Testis (tissue), 3 donors: ENCODE results near the gene DFFB. TPM values are rescaled to one million over a fixed set of nuclear protein-coding genes. Genes with fewer than 3 reads are reported as not detected.

Experiments used
- DNase-seq: peaks from one replicate; pipeline ENCODE4 v3.0.0-alpha.2; 2019
- H3K27ac ChIP-seq, 2 donors: fragments of 200-600 bp; sonication (generic); one replicate each; pipeline ENCODE4 v1.5.1; 2019
- H3K27me3 ChIP-seq: fragments of 200-600 bp; sonication (generic); one replicate; pipeline ENCODE4 v1.5.1; 2019
- H3K36me3 ChIP-seq: fragments of 200-600 bp; sonication (generic); one replicate; pipeline ENCODE4 v1.5.1; 2017; ENCODE audit warnings: low read depth; ENCODE audit errors: missing control alignments
- H3K4me1 ChIP-seq: fragments of 200-600 bp; sonication (generic); one replicate; pipeline ENCODE4 v1.5.1; 2019
- H3K4me3 ChIP-seq, 2 donors: fragments of 200-600 bp; sonication (generic); one replicate each; pipeline ENCODE4 v1.5.1; 2017 to 2019
- H3K9me3 ChIP-seq: fragments of 200-600 bp; sonication (generic); one replicate; pipeline ENCODE4 v1.5.1; 2017
- POLR2A ChIP-seq: fragments of 450-650 bp; IDR thresholded peaks from one replicate; pipeline ENCODE4 v1.6.1; 2017; ENCODE audit warnings: antibody characterized with exemption, mild to moderate bottlenecking, moderate library complexity
- WGBS, 2 donors: methylation state at CpG; one replicate each; pipeline ENCODE4 v1.1.5; 2018; 5-methylcytosine and 5-hydroxymethylcytosine counted together
- intact Hi-C: fragments of 100-400 bp; cut with DNase I; formaldehyde crosslinking; loops from one replicate; pipeline ENCODE4 v1.15.1; 2023; ENCODE audit warnings: low total_unique reads
- polyA plus RNA-seq: library from polyadenylated mRNA; stranded (reverse); fragments of 350-450 nt; fragmentation: Illumina TruSeq; extraction: RNeasy Lipid Tissue Mini Kit (QIAGEN cat#74804); gene quantifications from one replicate; pipeline ENCODE4 v1.2.3, GENCODE V29; 2014; ENCODE audit warnings: low read depth, low replicate concordance; ENCODE audit not compliant: insufficient read depth
- total RNA-seq, 2 donors: library from RNA; depleted of rRNA; stranded (reverse); fragments of >200 nt; gene quantifications; one replicate each; pipeline ENCODE4 v1.2.3, GENCODE V29; 2016
- TF ChIP-seq, protein P1 (sequence below), 3 experiments: fragments of 450-650 bp in 2 of 3; fragments of 200-600 bp in 1 of 3; sonication (generic) in 1 of 3; IDR thresholded peaks; one replicate each; pipeline ENCODE4 v1.5.1; 2016 to 2019; ENCODE audit warnings: antibody characterized with exemption in 3 of 3, mild to moderate bottlenecking in 2 of 3, moderate library complexity in 1 of 3

DFFB gene
- total and polyA plus RNA-seq, 3 donors from 2014 or later: 3.4 to 8.4 (median 6.9) TPM

DNA sequence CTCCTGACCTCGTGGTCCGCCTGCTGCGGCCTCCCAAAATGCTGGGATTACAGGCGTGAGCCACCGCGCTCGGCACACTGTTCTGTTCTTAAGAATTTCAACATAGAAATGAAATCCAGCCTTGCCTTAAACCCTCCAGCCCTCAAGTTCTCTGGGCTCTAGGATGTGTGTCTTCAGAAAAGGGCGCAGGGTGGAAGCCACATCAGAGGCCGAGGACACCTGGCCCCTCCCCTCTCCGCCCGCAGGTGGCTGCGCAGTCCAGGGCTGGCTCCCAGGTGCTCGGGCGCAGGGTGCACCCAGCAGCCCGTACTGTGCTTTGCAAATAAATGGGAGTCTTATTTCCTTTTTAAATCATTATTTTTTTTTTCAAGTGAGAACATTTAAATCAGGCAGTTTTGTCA is 44.8 kb downstream of the DFFB start:
- H3K27ac ChIP-seq: no peak overlapping the region
- no peaks in the 10 kb centered on the region for H3K36me3 ChIP-seq
- H3K27me3 ChIP-seq: no peaks in the 10 kb centered on the region
- intact Hi-C loops: no loop called here
- 61 to 74% methylated on average over 15 of the region's 15 CpGs for WGBS, 2 donors
- peaks cover 4% of the 10 kb centered on the region for H3K4me1 ChIP-seq
- no peak for DNase-seq
- TF ChIP-seq, protein P1, sequence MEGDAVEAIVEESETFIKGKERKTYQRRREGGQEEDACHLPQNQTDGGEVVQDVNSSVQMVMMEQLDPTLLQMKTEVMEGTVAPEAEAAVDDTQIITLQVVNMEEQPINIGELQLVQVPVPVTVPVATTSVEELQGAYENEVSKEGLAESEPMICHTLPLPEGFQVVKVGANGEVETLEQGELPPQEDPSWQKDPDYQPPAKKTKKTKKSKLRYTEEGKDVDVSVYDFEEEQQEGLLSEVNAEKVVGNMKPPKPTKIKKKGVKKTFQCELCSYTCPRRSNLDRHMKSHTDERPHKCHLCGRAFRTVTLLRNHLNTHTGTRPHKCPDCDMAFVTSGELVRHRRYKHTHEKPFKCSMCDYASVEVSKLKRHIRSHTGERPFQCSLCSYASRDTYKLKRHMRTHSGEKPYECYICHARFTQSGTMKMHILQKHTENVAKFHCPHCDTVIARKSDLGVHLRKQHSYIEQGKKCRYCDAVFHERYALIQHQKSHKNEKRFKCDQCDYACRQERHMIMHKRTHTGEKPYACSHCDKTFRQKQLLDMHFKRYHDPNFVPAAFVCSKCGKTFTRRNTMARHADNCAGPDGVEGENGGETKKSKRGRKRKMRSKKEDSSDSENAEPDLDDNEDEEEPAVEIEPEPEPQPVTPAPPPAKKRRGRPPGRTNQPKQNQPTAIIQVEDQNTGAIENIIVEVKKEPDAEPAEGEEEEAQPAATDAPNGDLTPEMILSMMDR (IDR thresholded peaks at IDR 0.05): no peak
- H3K4me3 ChIP-seq: no peak overlapping the region
- no peaks in the 10 kb centered on the region for H3K9me3 ChIP-seq

DNA sequence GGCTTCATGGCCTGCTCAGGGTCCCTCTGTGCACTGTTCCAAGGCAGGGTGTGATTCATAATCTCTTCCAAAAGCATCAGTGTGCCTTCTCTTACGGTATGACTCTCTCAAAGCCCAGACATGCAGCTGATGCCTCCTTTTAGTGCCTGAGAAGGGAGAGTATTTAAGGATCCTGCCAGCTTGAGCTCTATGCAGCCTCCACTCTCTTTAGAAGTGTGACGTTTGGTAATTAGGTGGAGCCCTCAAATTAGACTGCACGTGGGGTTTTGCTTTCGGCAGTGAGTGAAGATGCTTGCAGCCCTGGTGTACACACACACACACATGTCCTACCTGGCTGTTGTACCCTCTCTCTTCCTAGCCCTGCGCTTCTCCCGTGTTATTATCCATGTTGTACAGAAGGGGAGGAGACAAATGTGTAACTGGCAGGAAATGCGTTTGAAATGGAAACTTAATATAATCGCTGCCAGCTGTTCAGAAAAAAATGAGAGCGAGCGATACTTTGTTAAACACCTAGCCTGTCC is 45.4 kb downstream of the DFFB start:
- Histone ChIP-seq H3K36me3 (no peaks in the 10 kb centered on the region), H3K9me3 (no peaks in the 10 kb centered on the region), H3K27ac (no peak overlapping the region), H3K4me3 (no peak overlapping the region), H3K4me1 (peaks cover 4% of the 10 kb centered on the region), H3K27me3 (no peaks in the 10 kb centered on the region)
- intact Hi-C loops: no loop called here
- TF ChIP-seq, protein P1 (IDR thresholded peaks at IDR 0.05): no peak
- no peak for TF ChIP-seq POLR2A
- WGBS, 2 donors: 47 to 66% methylated on average over 9 to 10 of the region's 10 CpGs
- DNase-seq: no peak

DNA sequence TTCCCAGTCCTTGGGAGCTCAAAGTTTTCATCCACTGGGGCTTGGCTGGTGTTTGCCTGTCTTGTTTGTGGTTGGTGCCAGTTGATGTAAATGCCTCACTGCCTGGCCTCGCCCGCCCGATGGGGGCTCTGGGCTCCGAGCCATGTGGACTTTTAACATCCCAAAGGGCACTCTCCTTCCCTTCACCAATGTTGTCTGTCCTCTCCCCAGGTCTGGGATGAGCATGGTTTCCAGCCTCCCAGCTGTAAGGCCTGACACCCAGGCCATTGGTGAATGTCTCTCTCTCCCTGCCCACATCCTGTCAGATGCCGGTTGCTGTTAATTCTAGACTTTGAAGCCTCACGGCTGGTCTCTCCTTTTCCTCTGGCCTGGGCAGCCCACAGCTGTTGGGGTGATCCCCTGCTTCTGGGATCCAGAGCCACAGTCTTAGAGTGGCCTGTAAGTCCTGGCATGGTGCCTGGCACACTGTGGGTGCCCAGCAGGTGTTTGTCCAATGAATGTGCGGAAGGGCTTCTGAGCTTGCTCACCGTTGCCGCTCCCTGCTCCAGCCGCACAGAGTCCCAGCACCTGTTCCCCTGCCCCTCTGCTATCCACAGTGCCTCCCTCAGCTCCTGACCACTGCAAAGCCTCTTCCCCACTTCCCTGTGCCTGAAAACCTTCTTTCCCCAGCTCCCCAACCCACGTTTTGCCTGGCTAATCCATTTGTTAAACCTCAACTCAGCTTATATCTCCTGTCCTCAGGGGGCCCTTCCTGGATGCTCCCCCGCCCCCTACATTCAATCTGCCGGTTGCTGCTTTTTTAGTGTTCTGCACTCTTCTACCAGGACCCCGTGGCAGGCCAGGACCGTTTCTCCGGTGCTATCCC is 46.1 kb downstream of the DFFB start:
- H3K4me3 ChIP-seq: no peak overlapping the region
- 78 to 80% methylated on average over 15 to 16 of the region's 16 CpGs for WGBS, 2 donors
- intact Hi-C loops: no loop called here
- no peaks in the 10 kb centered on the region for H3K36me3 ChIP-seq
- H3K27ac ChIP-seq: no peak overlapping the region
- DNase-seq: no peak
- no peak for TF ChIP-seq POLR2A
- TF ChIP-seq, protein P1 (IDR thresholded peaks at IDR 0.05): no peak
- no peaks in the 10 kb centered on the region for H3K27me3 ChIP-seq
- peaks cover 4% of the 10 kb centered on the region for H3K4me1 ChIP-seq
- no peaks in the 10 kb centered on the region for H3K9me3 ChIP-seq

DNA sequence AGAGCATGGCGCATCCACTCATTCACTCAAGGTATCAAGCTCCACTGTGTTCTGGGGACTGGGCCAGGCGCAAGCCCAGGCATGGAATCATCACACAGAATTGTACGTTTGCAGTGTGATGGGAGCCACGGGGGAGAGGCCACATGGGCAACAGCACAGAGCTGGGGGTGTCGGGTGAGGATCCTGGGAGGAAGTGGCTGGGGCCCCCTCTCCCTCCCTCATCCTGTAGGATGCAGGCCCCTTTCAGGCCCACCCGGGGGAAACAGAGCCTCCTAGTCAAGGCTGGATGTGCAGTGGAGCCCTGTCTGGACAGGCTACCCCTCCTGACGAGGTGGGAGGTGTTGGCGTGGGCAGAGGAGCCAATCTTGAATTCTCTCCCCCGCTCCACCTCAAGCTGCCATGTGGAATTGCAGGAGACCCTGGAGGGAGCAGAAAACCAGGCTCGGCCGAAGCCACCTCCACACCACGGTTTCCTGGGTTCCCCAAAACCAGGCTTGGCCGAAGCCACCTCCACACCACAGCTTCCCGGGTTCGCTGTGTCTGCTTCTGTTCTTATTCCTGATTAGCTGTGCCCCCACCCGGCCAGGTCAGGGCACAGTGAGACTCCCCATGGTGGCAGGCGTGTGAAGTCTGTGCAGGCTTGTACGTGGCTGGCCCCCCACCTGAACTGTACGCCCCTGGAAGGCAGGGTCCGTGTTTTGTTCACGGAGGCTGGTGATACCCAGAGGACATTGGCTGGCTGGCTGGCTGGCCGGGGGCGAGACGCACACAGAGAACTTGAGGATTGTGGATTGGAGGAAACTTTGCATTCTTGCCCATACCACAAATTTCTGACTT is 46.9 kb downstream of the DFFB start:
- intact Hi-C loops: no loop called here
- Histone ChIP-seq H3K9me3 (no peaks in the 10 kb centered on the region), H3K36me3 (no peaks in the 10 kb centered on the region), H3K4me1 (peaks cover 3% of the 10 kb centered on the region), H3K27me3 (no peaks in the 10 kb centered on the region), H3K4me3 (no peak overlapping the region), H3K27ac (no peak overlapping the region)
- WGBS, 2 donors: 81 to 85% methylated on average over 18 to 24 of the region's 24 CpGs
- no peak for TF ChIP-seq POLR2A
- TF ChIP-seq, protein P1 (IDR thresholded peaks at IDR 0.05): no peak
- DNase-seq: no peak
